K562 (cell line): ENCODE measurements around the gene SLC22A3. TPM values are rescaled to one million over a fixed set of nuclear protein-coding genes. Genes with fewer than 3 reads are reported as not detected.

Source experiments
- ATAC-seq: fragments of 200-7000 bp; cut with Tn5 transposase; 3 replicates; pipeline ENCODE4 v1.9.1; 2020; ENCODE audit warnings: moderate library complexity
- BruUV-seq: library from RNA; stranded (reverse); fragments of 400-500 nt; replicated peaks from 2 replicates; lab custom pipeline; 2021; lab: Mats Ljungman, UMichigan
- CTCF ChIA-PET: fragments of 300-600 bp; formaldehyde crosslinking; extraction: SDS; loops from one replicate; lab custom pipeline; 2021; ENCODE audit warnings: low intra/inter-chr PET ratio; lab: Yijun Ruan, JAX
- POLR2A ChIA-PET: fragments of 300-600, 350-650 bp; sonication (Branson Sonifier 250); formaldehyde crosslinking; extraction: SDS; loops from one replicate; lab custom pipeline; 2021; ENCODE audit warnings: antibody characterized with exemption, inconsistent platforms; lab: Yijun Ruan, JAX
- DNase-seq, 4 experiments: peaks; one replicate each; pipeline versions ENCODE4 v3.0.0 to v3.0.0-alpha.2; 2011 to 2018; ENCODE audit warnings: low spot score in 3 of 4, mixed read lengths in 3 of 4; ENCODE audit errors: extremely low read depth in 1 of 4
- FAIRE-seq: peaks from 2 replicates; lab custom pipeline; 2011; peaks lifted over from hg19 to GRCh38; lab: Jason Lieb, UNC
- H2AFZ ChIP-seq: 2 replicates; pipeline ENCODE4 v1.6.0; 2011; ENCODE audit warnings: low read depth, low read length, control low read depth, inconsistent platforms
- H3K27ac ChIP-seq: fragments of 200-600 bp; 3 replicates; pipeline ENCODE4 v1.8.0; 2011; ENCODE audit warnings: low read depth, mild to moderate bottlenecking, control low read depth, inconsistent platforms, low read length, moderate library complexity, mixed read lengths; ENCODE audit errors: extremely low read depth
- H3K27me3 ChIP-seq, 2 experiments: fragments of 300-600 bp in 1 of 2; 2 replicates in 1 of 2; 3 replicates in 1 of 2; pipeline versions ENCODE4 v1.6.0 to v1.8.0; 2011; ENCODE audit warnings: inconsistent platforms in 2 of 2, low read length in 2 of 2, mild to moderate bottlenecking in 1 of 2, mixed read lengths in 1 of 2, moderate library complexity in 1 of 2; ENCODE audit not compliant: control insufficient read depth in 2 of 2, insufficient read depth in 2 of 2
- H3K36me3 ChIP-seq: fragments of 300-600 bp; 3 replicates; pipeline ENCODE4 v1.8.0; 2011; ENCODE audit warnings: mild to moderate bottlenecking, low read length, inconsistent platforms; ENCODE audit not compliant: control insufficient read depth, insufficient read depth
- H3K4me1 ChIP-seq, 2 experiments: fragments of 200-600 bp in 1 of 2; replicated peaks in 1 of 2; 2 replicates in 1 of 2; 3 replicates in 1 of 2; pipeline versions ENCODE4 v1.5.1 to v1.8.0; 2011; ENCODE audit warnings: inconsistent platforms in 2 of 2, low read length in 2 of 2, mild to moderate bottlenecking in 1 of 2, mixed read lengths in 1 of 2, moderate library complexity in 1 of 2; ENCODE audit not compliant: control insufficient read depth in 2 of 2, insufficient read depth in 2 of 2
- H3K4me2 ChIP-seq: 2 replicates; pipeline ENCODE4 v1.6.1; 2011; ENCODE audit warnings: low read length, control low read depth, inconsistent platforms, mixed read lengths; ENCODE audit not compliant: insufficient read depth
- H3K4me3 ChIP-seq: fragments of 200-600 bp; sonication (generic), shearing (Covaris generic); 2 replicates; pipeline ENCODE4 v1.5.1; 2016; ENCODE audit warnings: control low read depth, inconsistent platforms
- H3K79me2 ChIP-seq: fragments of 200-600 bp; 3 replicates; pipeline ENCODE4 v1.8.0; 2011; ENCODE audit warnings: low read length, inconsistent platforms; ENCODE audit not compliant: control insufficient read depth, insufficient read depth
- H3K9ac ChIP-seq, 2 experiments: 2 replicates each; pipeline versions ENCODE4 v1.6.0 to v1.6.1; 2011; ENCODE audit warnings: low read depth in 2 of 2, low read length in 2 of 2, control low read depth in 1 of 2, inconsistent platforms in 1 of 2, mild to moderate bottlenecking in 1 of 2, mixed read lengths in 1 of 2; ENCODE audit not compliant: insufficient read depth in 1 of 2
- H3K9me1 ChIP-seq: one replicate; pipeline ENCODE4 v1.6.0; 2011; ENCODE audit warnings: inconsistent platforms, mild to moderate bottlenecking, low read length, moderate library complexity; ENCODE audit not compliant: control insufficient read depth, insufficient read depth
- H3K9me3 ChIP-seq: replicated peaks from 2 replicates; pipeline ENCODE4 v1.5.1; 2011; ENCODE audit warnings: low read depth, low read length, inconsistent platforms; ENCODE audit not compliant: control insufficient read depth, insufficient read depth
- H4K20me1 ChIP-seq: replicated peaks from 2 replicates; pipeline ENCODE4 v1.6.1; 2011; ENCODE audit warnings: low read length, inconsistent platforms, mixed read lengths; ENCODE audit not compliant: control insufficient read depth, insufficient read depth
- ATF3 ChIP-seq, 2 experiments: fragments of 450-650 bp in 1 of 2; sonication (generic) in 1 of 2; formaldehyde crosslinking in 1 of 2; IDR thresholded peaks in 1 of 2; conservative IDR thresholded peaks in 1 of 2; 2 replicates each; pipeline versions ENCODE4 v1.6.1 to v1.8.1; 2016 to 2023; ENCODE audit warnings: mild to moderate bottlenecking in 2 of 2, moderate library complexity in 2 of 2, inconsistent platforms in 1 of 2, missing genetic modification reagents in 1 of 2
- BMI1 ChIP-seq: fragments of 150-350 bp; IDR thresholded peaks from 2 replicates; pipeline ENCODE4 v1.6.1; 2014; ENCODE audit warnings: low read length
- BRF2 ChIP-seq: IDR thresholded peaks from 3 replicates; pipeline ENCODE4 v1.6.1; 2011; ENCODE audit warnings: borderline replicate concordance, mild to moderate bottlenecking; ENCODE audit not compliant: insufficient read length, insufficient read depth
- EGR1 ChIP-seq: fragments of 450-650 bp; conservative IDR thresholded peaks from 2 replicates; pipeline ENCODE4 v1.6.1; 2017; ENCODE audit warnings: mild to moderate bottlenecking
- EP300 ChIP-seq: IDR thresholded peaks from 2 replicates; pipeline ENCODE4 v1.6.1; 2012; ENCODE audit warnings: low read length, improper control_type of control experiment
- EZH2 ChIP-seq: IDR thresholded peaks from 2 replicates; pipeline ENCODE4 v1.6.1; 2012; ENCODE audit warnings: low read depth, mild to moderate bottlenecking, inconsistent platforms, low read length, borderline replicate concordance
- MYC ChIP-seq, 2 experiments: fragments of 250-450 bp in 1 of 2; sonication (Bioruptor Pico) in 1 of 2; IDR thresholded peaks; 2 replicates each; pipeline versions ENCODE4 v1.5.1 to v1.6.1; 2012 to 2021; ENCODE audit warnings: low read depth in 2 of 2, borderline replicate concordance in 1 of 2, improper control_type of control experiment in 1 of 2, low read length in 1 of 2, mild to moderate bottlenecking in 1 of 2, moderate library complexity in 1 of 2
- NR1H2 ChIP-seq: sonication (generic); formaldehyde crosslinking; IDR thresholded peaks from 2 replicates; pipeline ENCODE4 v1.4.0; 2020; ENCODE audit warnings: mild to moderate bottlenecking, missing genetic modification reagents
- RAD51 ChIP-seq: fragments of 450-650 bp; IDR thresholded peaks from 2 replicates; pipeline ENCODE4 v1.7.1; 2016; ENCODE audit warnings: low read depth, mild to moderate bottlenecking, borderline replicate concordance
- TEAD1 ChIP-seq, 2 experiments: fragments of 450-650 bp in 1 of 2; sonication (generic) in 1 of 2; formaldehyde crosslinking; IDR thresholded peaks; 2 replicates each; pipeline versions ENCODE4 v1.4.0 to v1.8.0; 2020 to 2022; ENCODE audit warnings: mild to moderate bottlenecking in 2 of 2, missing genetic modification reagents in 1 of 2
- THRB ChIP-seq: fragments of 450-650 bp; formaldehyde crosslinking; conservative IDR thresholded peaks from 2 replicates; pipeline ENCODE4 v1.4.0; 2022; ENCODE audit warnings: mild to moderate bottlenecking, missing genetic modification characterization
- ZBTB12 ChIP-seq: fragments of 250-450 bp; sonication (Bioruptor Pico); IDR thresholded peaks from 2 replicates; pipeline ENCODE4 v1.4.0; 2020
- ZFP30 ChIP-seq: fragments of 250-450 bp; sonication (Bioruptor Pico); IDR thresholded peaks from 2 replicates; pipeline ENCODE4 v1.8.0; 2022; ENCODE audit warnings: moderate library complexity, mild to moderate bottlenecking, inconsistent platforms, borderline replicate concordance
- ZNF57 ChIP-seq: fragments of 450-650 bp; formaldehyde crosslinking; IDR thresholded peaks from 2 replicates; pipeline ENCODE4 v1.4.0; 2020; ENCODE audit warnings: mild to moderate bottlenecking, moderate library complexity
- ZNF717 ChIP-seq: fragments of 250-450 bp; sonication (Bioruptor Pico); IDR thresholded peaks from 2 replicates; pipeline ENCODE4 v1.5.0; 2021
- ZNF79 ChIP-seq: fragments of 250-450 bp; sonication (Bioruptor Pico); IDR thresholded peaks from 2 replicates; pipeline ENCODE4 v1.4.0; 2020; ENCODE audit warnings: low read depth, mild to moderate bottlenecking, moderate library complexity
- WGBS: fragments of 100-300 bp; shearing (Covaris generic); methylation state at CpG from one replicate; pipeline ENCODE4 v1.1.6; 2016; ENCODE audit warnings: low coverage, mixed read lengths; ENCODE audit not compliant: insufficient coverage; ENCODE audit errors: missing lambda C conversion rate; 5-methylcytosine and 5-hydroxymethylcytosine counted together
- in situ Hi-C: fragments of 300-500 bp; cut with MboI; formaldehyde crosslinking; loops from 4 replicates; pipeline ENCODE4 v1.15.0; 2018; ENCODE audit warnings: inconsistent platforms, mixed read lengths
- intact Hi-C: fragments of 100-400 bp; cut with micrococcal nuclease; formaldehyde crosslinking; loops from 2 replicates; pipeline ENCODE4 v1.14.2; 2022
- polyA plus RNA-seq, 8 experiments: library from polyadenylated mRNA; depleted of rRNA in 4 of 8; stranded (reverse) in 5 of 8; unstranded in 3 of 8; fragments of >200 nt; fragmentation: Nextera tagmentation in 2 of 8; fragmentation: Illumina TruSeq in 1 of 8; extraction: Ambion mirVana in 2 of 8; extraction: Trizol in 1 of 8; gene quantifications; 2 replicates each; pipeline versions ENCODE4 v1.2.1 to v1.2.3, GENCODE V29; 2011 to 2014; ENCODE audit warnings: inconsistent platforms in 1 of 8, missing spikeins in 1 of 8
- total RNA-seq, 7 experiments: library from RNA; depleted of rRNA in 6 of 7; stranded (reverse); fragments of >200 nt in 6 of 7; fragmentation: Illumina TruSeq in 2 of 7; extraction: Trizol in 2 of 7; gene quantifications; 2 replicates each; pipeline versions ENCODE4 v1.2.1 to v1.2.3, GENCODE V29; 2011 to 2021; ENCODE audit warnings: low replicate concordance in 1 of 7

Gene SLC22A3
- total and polyA plus RNA-seq, 9 of the 15 experiments (the other 6 are each of a cell fraction or from before 2014, with no cell fraction given) = not detected

- FAIRE-seq = no peak
- ATAC-seq = no peak
- WGBS = 2% methylated on average over 3 of the region's 3 CpGs
- TF ChIP-seq EZH2 = no peak
- no peak for TF ChIP-seq ZBTB12 (CRISPR knock-in tag)
- TF ChIP-seq MYC (IDR thresholded peaks at IDR 0.05; ENCODE audit: low read depth, low read length) = no peak
- TF ChIP-seq MYC (CRISPR knock-in tag; IDR thresholded peaks at IDR 0.05; ENCODE audit: borderline replicate concordance, low read depth) = no peak
- no peak for TF ChIP-seq EGR1
- TF ChIP-seq NR1H2 = no peak
- no peak for TF ChIP-seq RAD51
- TF ChIP-seq THRB (CRISPR knock-in tag) = peak; percentile 45; the same call in 1 of the 2 replicates
- TF ChIP-seq ZNF57 (CRISPR knock-in tag) = no peak
- no peak for TF ChIP-seq BMI1
- TF ChIP-seq ZNF79 (CRISPR knock-in tag) = 0 out of 2 replicates have a peak, but pooled peaks have one; percentile 49
- TF ChIP-seq ZNF717 (CRISPR knock-in tag) = no peak
- 0 out of 2 replicates have a peak, but pooled peaks have one; percentile 23 for TF ChIP-seq ATF3 (IDR thresholded peaks at IDR 0.05)
- no peak for TF ChIP-seq ATF3 (CRISPR knock-in tag; conservative IDR thresholded peaks at IDR 0.05)
- no peak for TF ChIP-seq TEAD1 (CRISPR knock-in tag; IDR thresholded peaks at IDR 0.05)
- no peak for TF ChIP-seq ZFP30
- no peak for TF ChIP-seq EP300
- TF ChIP-seq BRF2 = no peak
- DNase-seq = no peak
- no peak overlapping the region for H3K27ac ChIP-seq
- BruUV-seq = no TSS peak
- ChIA-PET POLR2A (no interaction called here), CTCF (no interaction called here)
- no peaks in the 10 kb centered on the region for H3K79me2 ChIP-seq
- H3K36me3 ChIP-seq = no peaks in the 10 kb centered on the region
- no peak overlapping the region for H2AFZ ChIP-seq
- no peak overlapping the region for H3K4me2 ChIP-seq
- H3K9me3 ChIP-seq = no peaks in the 10 kb centered on the region
- no peaks in the 10 kb centered on the region for H3K9me1 ChIP-seq
- in situ Hi-C loops (no loop called here), intact Hi-C loops (no loop called here)
- no peak overlapping the region for H3K9ac ChIP-seq
- H3K27me3 ChIP-seq = no peaks in the 10 kb centered on the region; a peak in 2 of 5 replicates
- no peak overlapping the region for H3K4me3 ChIP-seq
- no peaks in the 10 kb centered on the region; a peak in 1 of 5 replicates for H3K4me1 ChIP-seq
- no peaks in the 10 kb centered on the region for H4K20me1 ChIP-seq
These were observed 113.5 kb downstream of the SLC22A3 start for GRCh38 chr6:160461641-160462040.
